GM18907 (cell line): Measurements from ENCODE around the gene PPP1CA.

Experiments used
- ATAC-seq: cut with Tn5 transposase; IDR thresholded peaks from one replicate; pipeline ENCODE4 v1.9.1; 2021; ENCODE audit warnings: mild to moderate bottlenecking, moderate library complexity; ENCODE audit not compliant: unreplicated experiment

PPP1CA gene

GRCh38 chr11:67387518-67387917 is 14.1 kb downstream of the PPP1CA start:
- no peak for ATAC-seq

- ATAC-seq = no peak
These were observed 14.6 kb downstream of the PPP1CA start for GRCh38 chr11:67387069-67387468.

- ATAC-seq = no peak
These were observed 16.7 kb downstream of the PPP1CA start for GRCh38 chr11:67384851-67385366.

GRCh38 chr11:67382276-67383136 is 19.2 kb downstream of the PPP1CA start:
- ATAC-seq = peak; percentile 47

- no peak for ATAC-seq
These were observed 20.2 kb downstream of the PPP1CA start for GRCh38 chr11:67381244-67381972.

- no peak for ATAC-seq
These were observed 22.3 kb downstream of the PPP1CA start for GRCh38 chr11:67379061-67380058.

- no peak for ATAC-seq
These were observed 23.1 kb downstream of the PPP1CA start for GRCh38 chr11:67378544-67378943.

GRCh38 chr11:67376873-67377808 is 24.5 kb downstream of the PPP1CA start:
- ATAC-seq = no peak

GRCh38 chr11:67376063-67376820 is 25.4 kb downstream of the PPP1CA start:
- ATAC-seq = no peak

- no peak for ATAC-seq
These were observed 26.2 kb downstream of the PPP1CA start for GRCh38 chr11:67375320-67376055.

- ATAC-seq = no peak
These were observed 26.9 kb downstream of the PPP1CA start for GRCh38 chr11:67374571-67375281.

- ATAC-seq = no peak
These were observed 27.7 kb downstream of the PPP1CA start for GRCh38 chr11:67373648-67374570.

- ATAC-seq = no peak
These were observed 28.5 kb downstream of the PPP1CA start, which contains the start of gene CLCF1 for GRCh38 chr11:67372993-67373647. TSS of gene CLCF1 (minus strand) at chr11:67373598. CDS start at chr11:67373539, 59 bp downstream.

GRCh38 chr11:67372321-67372992 is 29.2 kb downstream of the PPP1CA start:
- ATAC-seq = no peak

GRCh38 chr11:67371911-67372320 is 29.7 kb downstream of the PPP1CA start:
- ATAC-seq = no peak
